HCT116 (cell line): ENCODE results near the gene SHC2. TPM values are rescaled to one million over a fixed set of nuclear protein-coding genes. Genes with fewer than 3 reads are reported as not detected.
"Not testable (repeated sequence)": the region's sequence is repeated elsewhere in the genome, so short reads cannot be mapped to it uniquely, and the experiment has no call there.

Experiments used
- ATAC-seq: fragments of 200-7000 bp; cut with Tn5 transposase; 2 replicates; pipeline ENCODE4 v1.9.1; 2020; ENCODE audit warnings: mild to moderate bottlenecking, moderate library complexity
- BruUV-seq: library from RNA; stranded (reverse); fragments of 400-500 nt; replicated peaks from 2 replicates; lab custom pipeline; 2021; lab: Mats Ljungman, UMichigan
- CTCF ChIA-PET: fragments of 300-600 bp; sonication (Branson Sonifier 250); formaldehyde crosslinking; loops from one replicate; lab custom pipeline; 2021; ENCODE audit warnings: antibody characterized with exemption; lab: Charles Lee
- POLR2A ChIA-PET: fragments of 300-600, 350-600 bp; sonication (Branson Sonifier 250); formaldehyde crosslinking; loops from one replicate; lab custom pipeline; 2021; ENCODE audit warnings: antibody characterized with exemption; lab: Charles Lee
- RAD21 ChIA-PET, 2 experiments: fragments of 300-600 bp; sonication (Branson Sonifier 250); formaldehyde crosslinking; loops; one replicate each; lab custom pipeline; 2023; ENCODE audit warnings: low total read pairs in 2 of 2; ENCODE audit not compliant: uncharacterized antibody in 2 of 2, unreplicated experiment in 2 of 2, low non-redundant PET in 1 of 2; lab: Charles Lee
- DNase-seq: peaks from one replicate; pipeline ENCODE4 v3.0.0-alpha.2; 2010; ENCODE audit warnings: low read depth, low spot score
- H2AFZ ChIP-seq: fragments of 200-600 bp; shearing (Covaris generic), sonication (generic); 2 replicates; pipeline ENCODE4 v1.6.1; 2017; ENCODE audit warnings: low read depth, mixed run types, mixed read lengths, antibody characterized with exemption, low read length; ENCODE audit not compliant: poor library complexity, severe bottlenecking
- H3K27ac ChIP-seq: 2 replicates; pipeline ENCODE4 v1.5.1; 2012; ENCODE audit warnings: low read depth, low read length
- H3K27me3 ChIP-seq: fragments of 200-600 bp; sonication (generic); 2 replicates; pipeline ENCODE4 v1.6.1; 2016; ENCODE audit warnings: mixed run types, low read length, mixed read lengths; ENCODE audit not compliant: insufficient read depth
- H3K36me3 ChIP-seq, 2 experiments: fragments of 200-500 bp in 1 of 2; fragments of 200-600 bp in 1 of 2; sonication (Bioruptor generic) in 1 of 2; sonication (generic) in 1 of 2; 2 replicates each; pipeline versions ENCODE4 v1.5.1 to v1.6.1; 2014 to 2016; ENCODE audit warnings: low read length in 2 of 2, inconsistent platforms in 1 of 2, mixed read lengths in 1 of 2, mixed run types in 1 of 2; ENCODE audit not compliant: insufficient read depth in 2 of 2, control insufficient read depth in 1 of 2
- H3K4me1 ChIP-seq, 2 experiments: fragments of 200-600 bp in 1 of 2; sonication (generic) in 1 of 2; 2 replicates each; pipeline versions ENCODE4 v1.5.1 to v1.6.1; 2012 to 2017; ENCODE audit warnings: low read length in 2 of 2, inconsistent platforms in 1 of 2, mild to moderate bottlenecking in 1 of 2, mixed read lengths in 1 of 2, mixed run types in 1 of 2, moderate library complexity in 1 of 2; ENCODE audit not compliant: insufficient read depth in 2 of 2, control insufficient read depth in 1 of 2
- H3K4me2 ChIP-seq: fragments of 200-600 bp; sonication (generic); 2 replicates; pipeline ENCODE4 v1.6.1; 2017; ENCODE audit warnings: mixed run types, low read length, mixed read lengths
- H3K4me3 ChIP-seq, 2 experiments: fragments of 200-600 bp in 1 of 2; sonication (generic) in 1 of 2; replicated peaks in 1 of 2; 2 replicates each; pipeline ENCODE4 v1.5.1; 2011 to 2016; ENCODE audit warnings: low read length in 2 of 2, control low read depth in 1 of 2, low read depth in 1 of 2, mild to moderate bottlenecking in 1 of 2, mixed read lengths in 1 of 2, mixed run types in 1 of 2
- H3K79me2 ChIP-seq: fragments of 200-600 bp; sonication (generic); 2 replicates; pipeline ENCODE4 v1.6.1; 2017; ENCODE audit warnings: mild to moderate bottlenecking, mixed run types, low read length, moderate library complexity, mixed read lengths; ENCODE audit not compliant: insufficient read depth
- H3K9ac ChIP-seq: fragments of 200-600 bp; sonication (generic); 2 replicates; pipeline ENCODE4 v1.6.1; 2016; ENCODE audit warnings: low read length, mixed read lengths
- H3K9me2 ChIP-seq: fragments of 200-600 bp; sonication (generic), shearing (Covaris generic); 2 replicates; pipeline ENCODE4 v1.6.1; 2017; ENCODE audit warnings: mixed run types, mild to moderate bottlenecking, moderate library complexity; ENCODE audit not compliant: insufficient read depth
- H3K9me3 ChIP-seq, 2 experiments: fragments of 200-500 bp in 1 of 2; fragments of 200-600 bp in 1 of 2; sonication (Bioruptor generic) in 1 of 2; sonication (generic) in 1 of 2; 2 replicates each; pipeline ENCODE4 v1.6.1; 2014 to 2017; ENCODE audit warnings: low read length in 2 of 2, mixed read lengths in 2 of 2, inconsistent platforms in 1 of 2, low read depth in 1 of 2, mild to moderate bottlenecking in 1 of 2, mixed run types in 1 of 2, moderate library complexity in 1 of 2; ENCODE audit not compliant: control insufficient read depth in 1 of 2, insufficient read depth in 1 of 2
- H4K20me1 ChIP-seq: fragments of 200-600 bp; sonication (generic), shearing (Covaris generic); 2 replicates; pipeline ENCODE4 v1.6.1; 2017; ENCODE audit warnings: mixed run types, mild to moderate bottlenecking, moderate library complexity; ENCODE audit not compliant: insufficient read depth
- ATF3 ChIP-seq: IDR thresholded peaks from 2 replicates; pipeline ENCODE4 v1.6.1; 2012
- EZH2 ChIP-seq: fragments of 200-600 bp; sonication (generic); IDR thresholded peaks from 2 replicates; pipeline ENCODE4 v1.6.1; 2017; ENCODE audit warnings: antibody characterized with exemption, mixed run types
- ZBTB33 ChIP-seq: IDR thresholded peaks from 2 replicates; pipeline ENCODE4 v1.6.1; 2011; ENCODE audit warnings: mild to moderate bottlenecking, low read length, moderate library complexity; ENCODE audit not compliant: insufficient replicate concordance; ENCODE audit errors: extremely low read depth
- ZNF274 ChIP-seq: fragments of 200-500 bp; sonication (Bioruptor generic); IDR thresholded peaks from 2 replicates; pipeline ENCODE4 v1.6.1; 2014; ENCODE audit warnings: mild to moderate bottlenecking, low read depth, low read length, inconsistent platforms
- intact Hi-C: fragments of 100-400 bp; cut with micrococcal nuclease; formaldehyde crosslinking; loops from 2 replicates; pipeline ENCODE4 v1.10.0; 2022
- total RNA-seq: library from RNA; stranded (reverse); gene quantifications from one replicate; pipeline ENCODE4 v1.2.1, GENCODE V29; 2021; ENCODE audit not compliant: unreplicated experiment

The SHC2 gene
- total RNA-seq, 1 experiment from 2014 or later, result 2.5 TPM

- Histone ChIP-seq H3K9me3 (no peaks in the 10 kb centered on the region), H3K36me3 (no peaks in the 10 kb centered on the region), H3K9ac (no peak overlapping the region), H3K4me1 (no peaks in the 10 kb centered on the region), H3K4me3 (no peak overlapping the region), H3K4me2 (no peak overlapping the region), H4K20me1 (no peaks in the 10 kb centered on the region), H3K9me2 (no peaks in the 10 kb centered on the region), H3K27me3 (no peaks in the 10 kb centered on the region), H2AFZ (no peak overlapping the region), H3K27ac (no peak overlapping the region), H3K79me2 (no peaks in the 10 kb centered on the region)
- ATAC-seq (no peak), DNase-seq (no peak)
- CTCF ChIA-PET, result no interaction called here
- no TSS peak for BruUV-seq
- intact Hi-C loops, result no loop called here
- POLR2A ChIA-PET, result no interaction called here
- TF ChIP-seq ATF3, result no peak
- TF ChIP-seq ZBTB33, result no peak
- no peak for TF ChIP-seq EZH2
- TF ChIP-seq ZNF274, result no peak
- RAD21 ChIA-PET, result no interaction called here
Observed at GRCh38 chr19:423691-424466, 37.0 kb downstream of the SHC2 start.

- H3K36me3 ChIP-seq, CTCF ChIA-PET: not testable (repeated sequence)
Observed at GRCh38 chr19:422917-423226, 38.0 kb downstream of the SHC2 start.

More at GRCh38 chr19:422917-423226, 38.0 kb downstream of the SHC2 start:
- H4K20me1 ChIP-seq, BruUV-seq, DNase-seq, intact Hi-C loops, H3K4me3 ChIP-seq, H3K9ac ChIP-seq, ATAC-seq, POLR2A ChIA-PET, H3K4me1 ChIP-seq, H2AFZ ChIP-seq, H3K79me2 ChIP-seq, H3K9me3 ChIP-seq, H3K27ac ChIP-seq, H3K9me2 ChIP-seq, H3K27me3 ChIP-seq, H3K4me2 ChIP-seq: not testable (repeated sequence)
- RAD21 ChIA-PET, result interaction anchor here in 1 of 2 experiments (0.6 kb wide), 1 partner anchor 17 kb away, joined by 4 read pairs; no protein-coding TSS in a partner anchor
